ENCODE data around the gene GSK3B.
"Not testable (repeated sequence)": the region's sequence is repeated elsewhere in the genome, so short reads cannot be mapped to it uniquely, and the experiment has no call there.

Gene GSK3B

DNA sequence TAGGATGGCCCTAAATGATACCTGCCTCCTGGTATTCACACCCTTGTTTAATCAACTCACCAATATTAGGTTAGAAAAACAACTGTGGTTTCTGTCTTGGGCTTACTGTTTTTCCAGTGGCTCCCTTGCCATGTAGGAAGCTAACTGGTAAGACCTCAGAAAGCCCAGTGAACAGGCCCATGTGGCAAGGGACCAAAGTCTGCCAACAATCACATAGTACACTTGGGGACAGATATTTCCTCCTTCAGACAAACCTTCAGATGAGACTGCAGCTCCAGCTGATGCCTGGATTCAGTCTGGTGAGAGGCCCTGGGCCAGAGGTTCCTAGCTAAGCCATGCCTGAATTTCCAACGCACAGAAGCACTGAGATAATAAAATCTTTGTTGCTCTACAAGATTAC is 96.1 kb downstream of the GSK3B start:
- DNase-seq, result no peak

DNA sequence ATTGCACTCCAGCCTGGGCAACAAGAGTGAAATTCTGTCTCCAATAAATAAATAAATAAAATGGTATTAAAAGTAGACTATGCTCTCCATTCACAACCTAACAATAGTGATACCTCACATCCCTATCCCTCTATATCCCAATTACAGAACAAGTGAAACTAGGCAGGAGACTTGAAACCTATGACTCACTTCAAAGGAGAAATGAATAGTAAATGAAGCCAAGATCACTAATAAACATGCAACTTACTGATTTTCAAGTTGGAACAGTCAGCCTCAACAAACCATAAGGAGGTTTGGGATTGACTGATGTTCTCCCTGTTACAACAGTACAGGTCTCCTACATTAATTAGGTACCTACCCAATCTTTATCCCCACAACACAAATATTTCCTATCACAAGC is 103.4 kb downstream of the GSK3B start:
- no peak for DNase-seq

- DNase-seq, result no peak
Measured at GRCh38 chr3:119989981-119990655, 104.1 kb downstream of the GSK3B start.

- DNase-seq, result not testable (repeated sequence)
Measured at GRCh38 chr3:119986812-119987211, 107.4 kb downstream of the GSK3B start.

DNA sequence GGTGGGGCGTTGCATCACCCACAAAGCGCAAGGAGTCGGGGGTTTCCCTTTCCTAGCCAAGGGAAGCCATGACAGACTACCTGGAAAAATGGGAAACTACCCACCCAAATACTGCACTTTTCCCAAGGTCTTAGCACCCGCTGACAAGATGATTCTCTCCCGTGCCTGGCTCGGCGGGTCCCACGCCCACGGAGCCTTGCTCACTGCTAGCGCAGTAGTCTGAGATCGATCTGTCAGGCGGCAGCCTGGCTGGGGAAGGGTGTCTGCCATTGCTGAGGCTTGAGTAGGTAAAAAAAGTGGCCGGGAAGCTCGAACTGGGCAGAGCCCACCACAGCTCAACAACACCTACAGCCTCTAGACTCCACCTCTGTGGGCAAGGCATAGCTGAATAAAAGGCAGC is 112.9 kb downstream of the GSK3B start:
- DNase-seq, result no peak

- no peak for DNase-seq
Measured at GRCh38 chr3:119978554-119979208, 115.6 kb downstream of the GSK3B start.

DNA sequence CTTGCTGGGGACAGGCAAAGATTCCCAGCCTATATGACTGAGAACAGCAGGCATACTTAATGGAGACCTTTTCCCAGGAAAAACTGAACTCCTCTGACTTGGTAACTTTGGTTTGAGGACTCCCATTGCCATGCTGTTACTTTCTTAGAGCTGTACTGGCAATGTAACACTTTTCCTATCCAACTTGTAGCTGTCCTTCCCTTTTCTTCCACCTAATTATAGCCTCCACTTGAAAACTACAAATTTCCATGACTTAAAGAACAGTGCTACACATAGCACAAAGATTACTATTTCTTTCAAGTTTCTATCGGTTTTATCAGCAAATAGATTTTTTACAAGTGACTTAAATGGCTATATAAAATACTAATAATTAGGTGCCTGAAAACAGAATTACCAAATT is 116.9 kb downstream of the GSK3B start:
- DNase-seq, result no peak

DNA sequence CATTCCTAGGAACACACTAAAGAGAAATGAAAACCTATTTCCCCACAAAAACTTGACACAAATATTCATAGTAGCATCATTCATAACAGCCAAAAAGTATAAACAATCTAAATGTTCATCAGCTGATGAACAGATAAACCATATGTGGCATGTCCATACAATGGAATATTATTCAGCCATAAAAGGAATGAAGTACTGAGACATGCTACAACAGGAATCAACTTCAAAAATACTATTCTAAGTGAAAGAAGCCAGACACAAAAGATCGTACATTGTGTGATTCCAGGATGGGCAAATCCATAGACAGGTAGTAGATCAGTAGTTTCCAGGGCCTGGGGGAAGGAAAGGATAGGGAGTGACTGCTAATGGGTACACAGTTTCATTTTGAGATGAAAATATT is 118.0 kb downstream of the GSK3B start:
- DNase-seq, result no peak

DNA sequence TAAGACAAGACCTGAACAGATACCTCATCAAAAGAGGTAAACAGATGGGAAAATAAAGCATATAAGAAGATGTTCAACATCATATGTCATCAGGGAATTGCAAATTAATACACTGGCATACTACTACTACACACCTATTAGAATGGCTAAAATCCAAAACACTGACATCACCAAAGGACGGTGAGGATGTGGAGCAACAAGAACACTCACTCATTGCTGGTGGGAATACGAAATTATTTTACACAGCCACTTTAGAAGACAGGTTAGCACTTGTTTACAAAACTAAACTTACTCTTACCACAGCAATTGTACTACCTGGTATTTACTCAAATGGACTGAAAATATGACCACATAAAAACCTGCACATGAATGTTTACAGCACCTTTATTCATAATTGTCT is 119.6 kb downstream of the GSK3B start:
- DNase-seq, result no peak

DNA sequence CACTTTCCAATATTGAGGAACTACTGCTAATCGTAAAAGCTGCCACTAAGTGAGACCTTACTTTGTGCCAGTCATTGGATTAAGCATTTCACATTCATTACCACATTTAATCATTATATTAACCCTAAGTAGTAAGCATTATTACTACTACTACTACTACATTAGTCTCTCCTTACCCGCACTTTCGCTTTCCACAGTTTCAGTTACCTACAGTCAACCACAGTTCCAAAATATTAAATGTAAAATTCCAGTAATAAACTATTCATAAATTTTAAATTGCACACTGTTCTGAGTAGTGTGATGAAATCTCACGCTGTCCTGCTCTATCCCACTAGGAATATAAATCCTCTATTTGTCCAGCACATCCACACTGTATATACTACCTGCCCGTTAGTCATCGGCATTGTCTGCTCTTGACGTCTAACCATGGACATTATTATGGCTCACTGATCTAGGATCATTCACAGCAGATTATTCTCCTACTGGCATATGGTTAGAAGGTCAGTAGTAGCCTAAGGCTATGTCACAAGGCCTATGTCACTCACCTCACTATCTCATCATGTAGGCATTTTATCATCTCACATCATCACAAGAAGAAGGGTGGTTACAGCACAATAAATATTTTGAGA is 121.1 kb downstream of the GSK3B start:
- no peak for DNase-seq

GRCh38 chr3:119969759-119970158 is 124.5 kb downstream of the GSK3B start:
- peak; percentile 63 for DNase-seq

DNA sequence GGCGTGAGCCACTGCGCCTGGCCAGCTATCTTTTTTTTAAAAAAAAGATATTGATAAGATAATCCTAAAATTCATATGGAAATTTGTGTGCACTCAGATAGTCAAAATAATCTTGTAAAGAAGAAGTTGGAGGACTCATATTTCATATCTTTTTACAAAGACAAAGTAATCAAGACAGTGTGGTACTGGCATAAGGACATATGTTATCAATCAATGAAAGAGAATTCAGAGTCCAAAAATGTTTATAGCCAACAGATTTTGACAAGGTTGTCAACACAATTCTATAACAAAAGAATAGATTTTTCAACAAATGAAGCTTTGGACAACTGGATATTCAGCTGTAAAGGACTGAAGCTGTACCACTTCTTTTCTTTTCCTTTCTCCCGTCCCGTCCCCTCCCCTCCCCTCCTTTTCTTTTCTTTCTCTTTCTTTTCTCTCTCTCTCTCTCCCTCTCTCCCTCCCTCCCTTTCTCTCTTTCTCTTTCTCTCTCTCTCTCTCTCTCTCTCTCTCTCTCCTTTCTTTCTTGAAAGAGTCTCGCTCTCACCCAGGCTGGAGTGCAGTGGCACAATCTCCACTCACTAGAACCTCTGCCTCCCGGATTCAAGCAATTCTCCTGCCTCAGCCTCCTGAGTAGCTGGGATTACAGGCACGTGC is 126.8 kb downstream of the GSK3B start:
- no peak for DNase-seq

GRCh38 chr3:119965692-119966091 is 128.6 kb downstream of the GSK3B start:
- no peak for DNase-seq

DNA sequence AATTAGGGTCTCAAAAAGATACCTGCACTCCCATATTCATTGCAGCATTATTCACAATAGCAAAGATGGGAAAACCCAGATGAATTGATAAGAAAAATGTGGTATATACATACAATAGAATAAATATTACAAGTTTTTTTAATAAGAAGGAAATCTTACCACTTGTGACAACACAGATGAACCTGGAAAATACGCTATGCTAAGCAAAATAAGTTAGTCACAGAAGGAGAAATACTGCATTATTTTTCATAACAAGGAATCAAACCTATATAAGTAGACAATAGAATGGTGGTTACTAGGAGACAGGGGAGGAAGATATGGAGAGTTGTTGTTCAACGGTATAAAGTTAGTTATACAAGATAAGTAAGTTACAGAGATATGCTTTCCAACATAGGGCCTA is 130.0 kb downstream of the GSK3B start:
- DNase-seq, result no peak

- no peak for DNase-seq
Measured at GRCh38 chr3:119955972-119956371, 138.3 kb downstream of the GSK3B start.

- no peak for DNase-seq
Measured at GRCh38 chr3:119950666-119951325, 143.5 kb downstream of the GSK3B start.

- peak; percentile 44 for DNase-seq
Measured at GRCh38 chr3:119945291-119945690, 149.0 kb downstream of the GSK3B start.

- peak; percentile 45 for DNase-seq
Measured at GRCh38 chr3:119944091-119944490, 150.2 kb downstream of the GSK3B start.

DNA sequence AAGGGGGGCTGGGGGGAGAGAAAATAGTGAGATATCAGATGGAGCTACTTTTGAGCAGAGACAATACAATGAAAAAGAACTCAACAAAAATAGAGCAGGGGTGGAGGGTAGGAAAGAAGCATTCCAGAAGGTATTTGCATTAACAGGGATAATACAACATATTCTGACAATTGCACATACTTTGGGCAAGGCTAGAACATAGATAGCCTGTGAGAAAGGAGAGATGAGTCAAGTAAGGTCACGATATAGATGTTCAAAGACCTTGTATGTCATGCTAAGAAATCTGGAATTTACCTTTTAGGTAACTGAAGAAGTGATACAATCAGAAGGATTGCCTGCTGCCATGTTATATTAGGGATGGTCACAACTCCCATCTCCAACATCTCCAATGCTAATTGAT is 155.2 kb downstream of the GSK3B start:
- no peak for DNase-seq

DNA sequence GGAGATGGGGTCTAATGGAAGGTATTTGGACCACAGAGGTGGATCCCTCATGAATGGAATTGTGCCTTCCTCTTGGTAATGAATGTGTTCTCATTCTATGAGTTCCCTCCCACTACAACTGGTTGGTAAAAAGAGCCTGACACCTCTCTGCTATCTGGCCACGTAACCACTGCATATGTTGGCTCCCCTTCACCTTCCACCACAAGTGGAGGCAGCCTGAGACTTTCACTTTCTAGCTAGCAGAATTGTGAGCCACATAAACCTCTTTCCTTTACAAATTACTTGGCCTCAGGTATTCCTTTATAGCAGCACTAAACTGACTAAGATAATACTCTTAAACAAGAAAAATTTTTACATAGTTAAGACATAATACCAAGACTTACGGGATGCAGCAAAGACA is 157.0 kb downstream of the GSK3B start:
- DNase-seq, result no peak

GRCh38 chr3:119934249-119934648 is 160.0 kb downstream of the GSK3B start:
- no peak for DNase-seq

DNA sequence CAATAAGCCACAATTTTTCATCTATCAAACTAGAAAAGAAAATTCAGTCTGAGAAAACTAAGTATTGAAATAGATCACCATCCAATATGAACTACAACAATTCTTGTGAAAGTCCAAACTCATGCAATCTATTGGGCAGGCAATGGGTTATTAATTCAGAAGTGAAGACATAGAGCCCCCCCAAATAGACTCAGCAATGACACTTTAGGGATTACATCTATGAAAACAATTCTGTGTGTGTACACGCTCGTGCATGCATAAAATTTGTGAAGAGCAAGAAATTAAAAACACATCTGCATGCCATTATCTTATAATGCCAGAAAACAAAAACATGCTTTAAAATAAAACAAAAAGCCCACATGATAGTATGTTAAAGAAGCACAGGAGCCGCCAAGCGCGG is 161.0 kb downstream of the GSK3B start:
- no peak for DNase-seq

GRCh38 chr3:119930286-119930685 is 164.0 kb downstream of the GSK3B start:
- DNase-seq, result no peak
